ENCODE measurements around the gene CDON.
"Not testable (repeated sequence)": the region's sequence is repeated elsewhere in the genome, so short reads cannot be mapped to it uniquely, and the experiment has no call there.

Gene CDON

GRCh38 chr11:125985956-125986355 lies 76.7 kb downstream of the CDON start:
- not testable (repeated sequence) for DNase-seq

- no peak for DNase-seq
Observed at GRCh38 chr11:125982348-125982730, 80.3 kb downstream of the CDON start.

GRCh38 chr11:125980436-125980835 lies 82.2 kb downstream of the CDON start:
- no peak for DNase-seq

GRCh38 chr11:125979511-125979910 lies 83.2 kb downstream of the CDON start:
- no peak for DNase-seq

GRCh38 chr11:125978778-125979407 lies 83.8 kb downstream of the CDON start:
- DNase-seq, result no peak

- DNase-seq, result no peak
Observed at GRCh38 chr11:125978181-125978716, 84.4 kb downstream of the CDON start.

- DNase-seq, result no peak
Observed at GRCh38 chr11:125977333-125977732, 85.3 kb downstream of the CDON start.

GRCh38 chr11:125976156-125976555 lies 86.5 kb downstream of the CDON start:
- DNase-seq, result no peak

- no peak for DNase-seq
Observed at GRCh38 chr11:125975634-125976033, 87.0 kb downstream of the CDON start.

- no peak for DNase-seq
Observed at GRCh38 chr11:125974284-125974683, 88.4 kb downstream of the CDON start.

GRCh38 chr11:125971618-125972017 lies 91.0 kb downstream of the CDON start:
- no peak for DNase-seq

GRCh38 chr11:125968354-125968753 lies 94.3 kb downstream of the CDON start:
- peak; percentile 22 for DNase-seq

- no peak for DNase-seq
Observed at GRCh38 chr11:125967515-125967914, 95.2 kb downstream of the CDON start.

GRCh38 chr11:125960771-125961170 lies 101.9 kb downstream of the CDON start:
- no peak for DNase-seq

- DNase-seq, result peak; percentile 20
Observed at GRCh38 chr11:125959931-125960330, 102.7 kb downstream of the CDON start.

GRCh38 chr11:125959511-125959910 lies 103.2 kb downstream of the CDON start:
- no peak for DNase-seq

GRCh38 chr11:125958872-125959400 lies 103.7 kb downstream of the CDON start:
- DNase-seq, result no peak

GRCh38 chr11:125957618-125958332 lies 104.9 kb downstream of the CDON start:
- no peak for DNase-seq

- no peak for DNase-seq
Observed at GRCh38 chr11:125956391-125957134, 106.1 kb downstream of the CDON start.

GRCh38 chr11:125955856-125956255 lies 106.8 kb downstream of the CDON start:
- DNase-seq, result no peak

GRCh38 chr11:125954945-125955640 lies 107.6 kb downstream of the CDON start:
- no peak for DNase-seq

- DNase-seq, result no peak
Observed at GRCh38 chr11:125954123-125954944, 108.3 kb downstream of the CDON start.
